ENCODE results near the gene CFAP410. TPM values are rescaled to one million over a fixed set of nuclear protein-coding genes. Genes with fewer than 3 reads are reported as not detected.

The CFAP410 gene
- total and polyA plus RNA-seq, 2 of the 8 experiments (the other 6 are each of a cell fraction or from before 2014, with no cell fraction given): 10.6 to 12.0 TPM

DNA sequence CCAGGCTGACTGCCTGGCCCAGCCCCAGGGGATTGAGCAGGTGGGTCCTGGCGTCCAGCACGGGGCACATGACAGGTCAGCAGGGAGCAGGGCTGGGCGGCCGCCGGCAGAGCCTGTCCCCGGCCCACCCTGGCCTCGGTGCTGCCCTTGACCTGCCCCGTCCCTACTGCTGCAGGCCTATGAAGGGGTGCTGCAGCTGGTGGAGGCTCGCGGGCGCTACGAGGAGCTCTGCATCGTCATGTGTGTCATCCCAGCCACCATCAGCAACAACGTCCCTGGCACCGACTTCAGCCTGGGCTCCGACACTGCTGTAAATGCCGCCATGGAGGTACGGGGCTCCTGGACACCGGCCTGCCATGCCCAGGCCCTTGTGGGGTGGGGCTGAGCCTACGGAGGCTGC is 15.6 kb downstream of the CFAP410 start:
- H3K79me1 ChIP-seq (ENCODE audit: low read depth, low read length): no peaks in the 10 kb centered on the region
- H3K36me3 ChIP-seq (ENCODE audit: control insufficient read depth in 2 of 4, insufficient read depth in 4 of 4, low read length in 3 of 4): peaks cover 0 to 39% (median 1%) of the 10 kb centered on the region in 4 experiments; a peak in 2 of 8 replicates
- DNase-seq (ENCODE audit: low read depth in 1 of 2, low spot score in 2 of 2) (no peak), FAIRE-seq (no peak)
- no peak overlapping the region for H3K4me3 ChIP-seq (ENCODE audit: extremely low read depth in 1 of 4, insufficient read depth in 2 of 4, low read depth in 3 of 4, low read length in 4 of 4)
- no peak overlapping the region for H4K91ac ChIP-seq (replicated peaks; ENCODE audit: insufficient read length, low read length)
- H3K4me2 ChIP-seq (ENCODE audit: insufficient read depth in 1 of 2, low read depth in 2 of 2, low read length in 2 of 2): no peak overlapping the region
- POLR2A ChIA-PET (ENCODE audit: partially characterized antibody): interaction anchor here (1.5 kb wide), 1 partner anchor 10 kb away, joined by 8 read pairs; no protein-coding TSS in a partner anchor
- H3K27me3 ChIP-seq (replicated peaks in 1 of 4; ENCODE audit: control insufficient read depth in 3 of 4, extremely low read depth in 1 of 4, insufficient read depth in 3 of 4, low read length in 3 of 4): no peaks in the 10 kb centered on the region
- no peak overlapping the region for H4K8ac ChIP-seq (ENCODE audit: extremely low read depth, insufficient read depth, low read length)
- H3K79me2 ChIP-seq (ENCODE audit: control insufficient read depth in 1 of 2, insufficient read depth in 2 of 2, low read length in 2 of 2): no peaks in the 10 kb centered on the region
- no peak overlapping the region for H3K27ac ChIP-seq (ENCODE audit: low read depth, low read length)
- no peaks in the 10 kb centered on the region for H3K23me2 ChIP-seq (ENCODE audit: low read depth, low read length)
- no peaks in the 10 kb centered on the region for H3K9me3 ChIP-seq (ENCODE audit: insufficient read depth in 2 of 2, low read depth in 1 of 2, low read length in 1 of 2)
- H3K18ac ChIP-seq (ENCODE audit: extremely low read depth, low read length): no peak overlapping the region
- H3K56ac ChIP-seq (replicated peaks; ENCODE audit: insufficient read length, low read depth, low read length): no peak overlapping the region
- H2BK20ac ChIP-seq (ENCODE audit: low read length): no peak overlapping the region
- no peak overlapping the region for H2AFZ ChIP-seq (ENCODE audit: low read length)
- no peak overlapping the region for H2BK120ac ChIP-seq (replicated peaks; ENCODE audit: low read depth, low read length)
- WGBS, 2 experiments (ENCODE audit: extremely low coverage in 1 of 2, insufficient coverage in 1 of 2, insufficient read length in 1 of 2, insufficient replicate concordance in 2 of 2, low coverage in 1 of 2, low lambda C conversion rate in 2 of 2, missing lambda C conversion rate in 1 of 2): 83% methylated on average over 18 of the region's 20 CpGs; no CpG with 5 or more reads in 1 of the 2 experiments
- H2BK5ac ChIP-seq (ENCODE audit: low read depth, low read length): no peak overlapping the region
- H2BK12ac ChIP-seq (ENCODE audit: low read depth, low read length): no peak overlapping the region
- no peak overlapping the region for H3K14ac ChIP-seq (ENCODE audit: insufficient read length)
- no peak overlapping the region for H4K5ac ChIP-seq (ENCODE audit: insufficient read length, low read depth, low read length)
- no peaks in the 10 kb centered on the region for H3K4me1 ChIP-seq (replicated peaks in 1 of 4; ENCODE audit: control insufficient read depth in 3 of 4, insufficient read depth in 4 of 4, low read length in 3 of 4)
- H2BK15ac ChIP-seq (ENCODE audit: low read length): no peak overlapping the region
- H2AK5ac ChIP-seq (ENCODE audit: low read depth, low read length): no peak overlapping the region
- no peaks in the 10 kb centered on the region for H4K20me1 ChIP-seq (replicated peaks in 1 of 2; ENCODE audit: control insufficient read depth in 1 of 2, insufficient read depth in 2 of 2, low read length in 2 of 2)
- CTCF ChIA-PET (ENCODE audit: partially characterized antibody): interaction anchor here (2.0 kb wide), 1 partner anchor 19 kb away, joined by 5 read pairs; no protein-coding TSS in a partner anchor
- no peak overlapping the region for H3K9ac ChIP-seq (replicated peaks in 1 of 4; ENCODE audit: extremely low read depth in 1 of 4, low read depth in 3 of 4, low read length in 3 of 4)
- no peak overlapping the region for H3K23ac ChIP-seq (ENCODE audit: insufficient read length)
- no peak overlapping the region for H3K4ac ChIP-seq (replicated peaks; ENCODE audit: insufficient read length, low read depth, low read length)
- TF ChIP-seq SP2 (IDR thresholded peaks at IDR 0.05; ENCODE audit: low read length) (no peak), TEAD4 (IDR thresholded peaks at IDR 0.05; ENCODE audit: low read depth, low read length) (no peak), SAP30 (IDR thresholded peaks at IDR 0.05; ENCODE audit: insufficient read depth, insufficient replicate concordance, low read length) (no peak), TBP (IDR thresholded peaks at IDR 0.05; ENCODE audit: low read depth, low read length) (no peak), CTBP2 (IDR thresholded peaks at IDR 0.05; ENCODE audit: borderline replicate concordance, insufficient read depth, insufficient read length, low read length) (no peak), TCF12 (IDR thresholded peaks at IDR 0.05; ENCODE audit: low read depth, low read length) (no peak), KDM1A (IDR thresholded peaks at IDR 0.05; ENCODE audit: borderline replicate concordance, low read length) (no peak), NANOG (IDR thresholded peaks at IDR 0.05; ENCODE audit: insufficient read depth, low read depth, low read length, poor library complexity, severe bottlenecking) (no peak), TAF1 (IDR thresholded peaks at IDR 0.05; ENCODE audit: low read depth, low read length) (no peak), SIRT6 (IDR thresholded peaks at IDR 0.05; ENCODE audit: low read length) (no peak), GABPA (IDR thresholded peaks at IDR 0.05; ENCODE audit: borderline replicate concordance, insufficient read depth, low read length) (no peak), EGR1 (IDR thresholded peaks at IDR 0.05; ENCODE audit: borderline replicate concordance, low read depth, low read length) (no peak), BCL11A (IDR thresholded peaks at IDR 0.05; ENCODE audit: low read depth in 2 of 2, low read length in 2 of 2) (no peak), RFX5 (IDR thresholded peaks at IDR 0.05; ENCODE audit: borderline replicate concordance, low read depth, low read length) (no peak), POLR2A (IDR thresholded peaks at IDR 0.05; ENCODE audit: control extremely low read depth in 1 of 2, low read depth in 2 of 2, low read length in 2 of 2) (no peak), TAF7 (optimal IDR thresholded peaks at IDR 0.05; ENCODE audit: borderline replicate concordance, low read depth, low read length) (no peak)

Data from H1 (cell line).